Progenitor cell of endocrine pancreas (in vitro differentiated cells): ENCODE data around the gene ZFYVE27. TPM values are rescaled to one million over a fixed set of nuclear protein-coding genes. Genes with fewer than 3 reads are reported as not detected.

ENCODE experiments used
- DNase-seq: peaks from one replicate; pipeline ENCODE4 v3.0.0; 2021; ENCODE audit warnings: low spot score; ENCODE audit not compliant: unreplicated experiment
- H3K27ac Mint-ChIP-seq: 2 replicates; pipeline ENCODE4 v1.8.0; 2021; ENCODE audit warnings: mild to moderate bottlenecking, moderate library complexity, mixed read lengths
- H3K27me3 Mint-ChIP-seq: 2 replicates; pipeline ENCODE4 v1.8.0; 2021; ENCODE audit warnings: mixed read lengths
- H3K36me3 Mint-ChIP-seq: 2 replicates; pipeline ENCODE4 v1.8.0; 2022; ENCODE audit warnings: mixed read lengths; ENCODE audit not compliant: insufficient read depth
- H3K4me1 Mint-ChIP-seq: 2 replicates; pipeline ENCODE4 v1.8.0; 2021; ENCODE audit warnings: low read depth, mixed read lengths
- H3K4me3 Mint-ChIP-seq: 2 replicates; pipeline ENCODE4 v1.8.0; 2021; ENCODE audit warnings: low read depth, mild to moderate bottlenecking, moderate library complexity, mixed read lengths
- H3K9me3 Mint-ChIP-seq: 2 replicates; pipeline ENCODE4 v1.8.0; 2021; ENCODE audit warnings: low read depth, mixed read lengths
- CTCF ChIP-seq: fragments of 200-600 bp; sonication (generic); IDR thresholded peaks from one replicate; pipeline ENCODE4 v1.5.0; 2021; ENCODE audit warnings: antibody characterized with exemption, mild to moderate bottlenecking; ENCODE audit not compliant: unreplicated experiment
- total RNA-seq: library from RNA; stranded (reverse); gene quantifications from 2 replicates; pipeline ENCODE4 v1.2.1, GENCODE V29; 2021

ZFYVE27 gene
- total RNA-seq, 1 donor from 2014 or later, result 43.4 TPM

GRCh38 chr10:97773096-97773495 lies 36.2 kb downstream of the ZFYVE27 start:
- TF ChIP-seq CTCF, result no peak
- DNase-seq, result no peak
- Mint-ChIP-seq H3K36me3 (peaks cover 6% of the 10 kb centered on the region), H3K9me3 (no peaks in the 10 kb centered on the region), H3K4me1 (peaks cover 32% of the 10 kb centered on the region), H3K27me3 (peaks cover 19% of the 10 kb centered on the region), H3K4me3 (no peak overlapping the region), H3K27ac (no peak overlapping the region)

- no peaks in the 10 kb centered on the region for H3K9me3 Mint-ChIP-seq
- TF ChIP-seq CTCF, result no peak
- no peak overlapping the region for H3K4me3 Mint-ChIP-seq
- peaks cover 7% of the 10 kb centered on the region for H3K36me3 Mint-ChIP-seq
- no peak overlapping the region for H3K27ac Mint-ChIP-seq
- peaks cover 14% of the 10 kb centered on the region for H3K27me3 Mint-ChIP-seq
- DNase-seq, result no peak
- H3K4me1 Mint-ChIP-seq, result peaks cover 35% of the 10 kb centered on the region
These were observed 37.9 kb downstream of the ZFYVE27 start for GRCh38 chr10:97774811-97775294.

- Mint-ChIP-seq H3K9me3 (no peaks in the 10 kb centered on the region), H3K4me3 (no peak overlapping the region), H3K27ac (no peak overlapping the region), H3K4me1 (peaks cover 42% of the 10 kb centered on the region), H3K27me3 (peaks cover 6% of the 10 kb centered on the region), H3K36me3 (peaks cover 7% of the 10 kb centered on the region)
- no peak for DNase-seq
- no peak for TF ChIP-seq CTCF
These were observed 40.2 kb downstream of the ZFYVE27 start for GRCh38 chr10:97777143-97777542.

- H3K4me3 Mint-ChIP-seq, result no peak overlapping the region
- peaks cover 7% of the 10 kb centered on the region for H3K36me3 Mint-ChIP-seq
- DNase-seq, result no peak
- H3K4me1 Mint-ChIP-seq, result peaks cover 40% of the 10 kb centered on the region
- no peaks in the 10 kb centered on the region for H3K27me3 Mint-ChIP-seq
- H3K27ac Mint-ChIP-seq, result peak overlapping the region; percentile 37
- no peak for TF ChIP-seq CTCF
- H3K9me3 Mint-ChIP-seq, result no peaks in the 10 kb centered on the region
These were observed 41.7 kb downstream of the ZFYVE27 start for GRCh38 chr10:97778452-97779302.

GRCh38 chr10:97779492-97779891 lies 42.6 kb downstream of the ZFYVE27 start:
- Mint-ChIP-seq H3K27me3 (no peaks in the 10 kb centered on the region), H3K4me3 (no peak overlapping the region)
- DNase-seq, result no peak

More at GRCh38 chr10:97779492-97779891, 42.6 kb downstream of the ZFYVE27 start:
- peaks cover 7% of the 10 kb centered on the region for H3K36me3 Mint-ChIP-seq
- peak overlapping the region; percentile 39 for H3K27ac Mint-ChIP-seq
- H3K4me1 Mint-ChIP-seq, result peaks cover 46% of the 10 kb centered on the region
- no peaks in the 10 kb centered on the region for H3K9me3 Mint-ChIP-seq
- TF ChIP-seq CTCF, result no peak
